OCI-LY3 (cell line): ENCODE measurements around the gene MRTFA.

Experiments used
- CTCF ChIP-seq: fragments of 200-600, 300-600 bp; sonication (generic); IDR thresholded peaks from 2 replicates; pipeline ENCODE4 v1.5.1; 2014; ENCODE audit warnings: antibody characterized with exemption, low read length, low read depth
- EZH2phosphoT487 ChIP-seq: fragments of 200-600 bp; shearing (Covaris generic); IDR thresholded peaks from 2 replicates; pipeline ENCODE4 v1.6.1; 2018; ENCODE audit warnings: antibody characterized with exemption, mixed run types, low read depth

GRCh38 chr22:40676644-40677043 lies 40.1 kb upstream of the MRTFA start:
- TF ChIP-seq CTCF (no peak), EZH2phosphoT487 (no peak)
